ENCODE data around the gene TRRAP.

TRRAP gene

GRCh38 chr7:98997846-98998245, 119.5 kb downstream of the TRRAP start (continued):
- TF ChIP-seq ZNF148 (tag by site-specific recombination; IDR thresholded peaks at IDR 0.05; ENCODE audit: borderline replicate concordance) (no peak), PRDM6 (tag by site-specific recombination; IDR thresholded peaks at IDR 0.05) (no peak), ZNF19 (tag by site-specific recombination; IDR thresholded peaks at IDR 0.05; ENCODE audit: low read depth) (no peak), ZBTB17 (tag by site-specific recombination; IDR thresholded peaks at IDR 0.05) (no peak), ZNF621 (tag by site-specific recombination; IDR thresholded peaks at IDR 0.05) (no peak), PRDM2 (tag by site-specific recombination; IDR thresholded peaks at IDR 0.05; ENCODE audit: borderline replicate concordance) (no peak)

- H3K36me3 ChIP-seq (ENCODE audit: control insufficient read depth in 2 of 2, insufficient read depth in 1 of 2, low read length in 2 of 2) = peaks cover 20 to 87% of the 10 kb centered on the region in 2 experiments
- no peak overlapping the region for H3K27ac ChIP-seq (ENCODE audit: extremely low read depth, low read depth, low read length)
- TF ChIP-seq PBX3 (CRISPR knock-in tag; IDR thresholded peaks at IDR 0.05) = no peak
- no peak for TF ChIP-seq ZSCAN16 (tag by site-specific recombination; IDR thresholded peaks at IDR 0.05)
- TF ChIP-seq ZNF2 (tag by site-specific recombination; IDR thresholded peaks at IDR 0.05) = no peak
- no peak for TF ChIP-seq ZNF48 (tag by site-specific recombination; IDR thresholded peaks at IDR 0.05)
- no peak for TF ChIP-seq ZNF664 (tag by site-specific recombination; IDR thresholded peaks at IDR 0.05)
- TF ChIP-seq ZBTB17 (tag by site-specific recombination; IDR thresholded peaks at IDR 0.05) = peak; percentile 81; the same call in 1 of the 2 replicates
- H3K4me1 ChIP-seq (ENCODE audit: control insufficient read depth, insufficient read depth, low read length) = no peaks in the 10 kb centered on the region
- H3K9me3 ChIP-seq (ENCODE audit: control insufficient read depth, insufficient read depth, low read depth, low read length) = no peaks in the 10 kb centered on the region
- H3K4me3 ChIP-seq (ENCODE audit: low read depth, low read length) = no peak overlapping the region
- ChIA-PET POLR2A (no interaction called here), CTCF (no interaction called here)
Measured at GRCh38 chr7:98998821-98999725, 120.7 kb downstream of the TRRAP start.

Data from HEK293 (cell line).